Measurements from ENCODE around the gene EMC7. TPM values are rescaled to one million over a fixed set of nuclear protein-coding genes. Genes with fewer than 3 reads are reported as not detected.

The EMC7 gene
- total RNA-seq, 1 experiment from 2014 or later: 38.7 TPM

- no peaks in the 10 kb centered on the region for H3K9me3 ChIP-seq (ENCODE audit: control insufficient read depth in 1 of 2, insufficient read depth in 1 of 2, low read depth in 1 of 2, low read length in 2 of 2)
- H3K4me3 ChIP-seq (replicated peaks in 1 of 2; ENCODE audit: low read depth in 1 of 2, low read length in 2 of 2): no peak overlapping the region
- ATAC-seq (no peak), DNase-seq (ENCODE audit: low read depth, low spot score) (no peak)
- intact Hi-C loops (cut with micrococcal nuclease): no loop called here
- H4K20me1 ChIP-seq (ENCODE audit: insufficient read depth): no peaks in the 10 kb centered on the region
- ChIA-PET RAD21 (ENCODE audit: low non-redundant PET in 1 of 2, low total read pairs in 2 of 2, uncharacterized antibody in 2 of 2, unreplicated experiment in 2 of 2) (no interaction called here), CTCF (interaction anchor here (1.2 kb wide), 1 partner anchor 10 kb away, joined by 3 read pairs; no protein-coding TSS in a partner anchor), POLR2A (no interaction called here)
- H3K9me2 ChIP-seq (ENCODE audit: insufficient read depth): no peaks in the 10 kb centered on the region
- H3K4me1 ChIP-seq (ENCODE audit: control insufficient read depth in 1 of 2, insufficient read depth in 2 of 2, low read length in 2 of 2): no peaks in the 10 kb centered on the region
- H3K9ac ChIP-seq (ENCODE audit: low read length): no peak overlapping the region
- no peak overlapping the region for H3K4me2 ChIP-seq (ENCODE audit: low read length)
- no peak for TF ChIP-seq ZFX (IDR thresholded peaks at IDR 0.05)
- no peaks in the 10 kb centered on the region for H3K36me3 ChIP-seq (ENCODE audit: control insufficient read depth in 1 of 2, insufficient read depth in 2 of 2, low read length in 2 of 2)
- no peaks in the 10 kb centered on the region for H3K27me3 ChIP-seq (ENCODE audit: insufficient read depth, low read length)
- no peak overlapping the region for H2AFZ ChIP-seq (ENCODE audit: low read depth, low read length, poor library complexity, severe bottlenecking)
- H3K27ac ChIP-seq (ENCODE audit: low read depth, low read length): no peak overlapping the region
- H3K79me2 ChIP-seq (ENCODE audit: insufficient read depth, low read length): no peaks in the 10 kb centered on the region
- BruUV-seq (replicated peaks): no TSS peak
Observed at GRCh38 chr15:34049112-34049511, 52.5 kb downstream of the EMC7 start.

GRCh38 chr15:34047893-34048775 lies 53.5 kb downstream of the EMC7 start:
- Histone ChIP-seq H2AFZ (ENCODE audit: low read depth, low read length, poor library complexity, severe bottlenecking) (no peak overlapping the region), H3K27me3 (ENCODE audit: insufficient read depth, low read length) (no peaks in the 10 kb centered on the region), H3K9me2 (ENCODE audit: insufficient read depth) (no peaks in the 10 kb centered on the region), H3K4me2 (ENCODE audit: low read length) (no peak overlapping the region), H3K36me3 (ENCODE audit: control insufficient read depth in 1 of 2, insufficient read depth in 2 of 2, low read length in 2 of 2) (no peaks in the 10 kb centered on the region), H3K9ac (ENCODE audit: low read length) (no peak overlapping the region), H4K20me1 (ENCODE audit: insufficient read depth) (no peaks in the 10 kb centered on the region), H3K4me1 (ENCODE audit: control insufficient read depth in 1 of 2, insufficient read depth in 2 of 2, low read length in 2 of 2) (no peaks in the 10 kb centered on the region), H3K4me3 (replicated peaks in 1 of 2; ENCODE audit: low read depth in 1 of 2, low read length in 2 of 2) (no peak overlapping the region), H3K27ac (ENCODE audit: low read depth, low read length) (no peak overlapping the region), H3K9me3 (ENCODE audit: control insufficient read depth in 1 of 2, insufficient read depth in 1 of 2, low read depth in 1 of 2, low read length in 2 of 2) (no peaks in the 10 kb centered on the region), H3K79me2 (ENCODE audit: insufficient read depth, low read length) (no peaks in the 10 kb centered on the region)
- no TSS peak for BruUV-seq (replicated peaks)
- intact Hi-C loops (cut with micrococcal nuclease): no loop called here
- CTCF ChIA-PET: no interaction called here
- TF ChIP-seq ZFX (IDR thresholded peaks at IDR 0.05): no peak
- TF ChIP-seq RAD21 (IDR thresholded peaks at IDR 0.05; ENCODE audit: low read depth): no peak
- TF ChIP-seq JUND (IDR thresholded peaks at IDR 0.05): no peak
- TF ChIP-seq MAX (IDR thresholded peaks at IDR 0.05): no peak
- no peak for TF ChIP-seq SRF (IDR thresholded peaks at IDR 0.05; ENCODE audit: low read depth)
- no peak for TF ChIP-seq POLR2AphosphoS5 (IDR thresholded peaks at IDR 0.05; ENCODE audit: low read depth, low read length)
- no peak for TF ChIP-seq CBX3 (IDR thresholded peaks at IDR 0.05; ENCODE audit: low read depth)
- RAD21 ChIA-PET (ENCODE audit: low non-redundant PET in 1 of 2, low total read pairs in 2 of 2, uncharacterized antibody in 2 of 2, unreplicated experiment in 2 of 2): no interaction called here
- DNase-seq (ENCODE audit: low read depth, low spot score): no peak
- POLR2A ChIA-PET: no interaction called here
- no peak for ATAC-seq
